HG02610 (cell line): ENCODE results near the gene LRP2BP.
A peak's percentile ranks its signal among the peaks of the same experiment; 100 is the strongest.
"Not testable (repeated sequence)": the region's sequence is repeated elsewhere in the genome, so short reads cannot be mapped to it uniquely, and the experiment has no call there.

Source experiments
- ATAC-seq: cut with Tn5 transposase; IDR thresholded peaks from one replicate; pipeline ENCODE4 v1.9.1; 2021; ENCODE audit warnings: mild to moderate bottlenecking, moderate library complexity; ENCODE audit not compliant: unreplicated experiment

LRP2BP gene

DNA sequence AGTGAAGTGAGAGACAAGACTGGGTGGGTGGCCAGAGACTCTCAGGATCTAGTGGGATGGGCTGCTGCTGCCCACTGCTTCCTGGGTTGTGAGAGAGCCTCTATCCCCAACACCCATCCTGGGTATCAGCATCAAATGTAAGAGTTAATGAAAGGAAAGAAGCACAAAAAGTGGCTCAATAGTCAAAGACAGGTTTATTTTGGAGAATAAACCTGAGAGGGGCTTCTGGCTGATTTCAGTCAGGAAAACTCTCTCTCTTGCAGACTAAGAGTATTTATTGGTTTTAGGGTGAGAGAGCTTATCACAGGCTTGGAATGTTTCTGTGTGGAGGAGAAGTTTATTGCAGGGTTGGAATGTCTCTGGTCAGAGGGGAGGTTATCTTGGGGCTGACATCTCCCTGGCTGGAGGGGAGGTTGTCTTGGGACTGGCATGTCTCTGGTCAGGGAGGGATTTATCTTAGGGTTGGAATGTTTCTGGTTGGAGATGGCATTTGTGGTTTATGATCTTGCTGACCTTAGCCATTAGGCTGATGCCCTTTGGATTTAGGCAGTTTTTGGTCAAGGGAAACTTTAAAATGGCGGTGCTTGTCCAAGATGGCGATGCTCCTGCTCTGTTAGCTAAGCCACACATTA lies 65.7 kb downstream of the LRP2BP start:
- not testable (repeated sequence) for ATAC-seq

DNA sequence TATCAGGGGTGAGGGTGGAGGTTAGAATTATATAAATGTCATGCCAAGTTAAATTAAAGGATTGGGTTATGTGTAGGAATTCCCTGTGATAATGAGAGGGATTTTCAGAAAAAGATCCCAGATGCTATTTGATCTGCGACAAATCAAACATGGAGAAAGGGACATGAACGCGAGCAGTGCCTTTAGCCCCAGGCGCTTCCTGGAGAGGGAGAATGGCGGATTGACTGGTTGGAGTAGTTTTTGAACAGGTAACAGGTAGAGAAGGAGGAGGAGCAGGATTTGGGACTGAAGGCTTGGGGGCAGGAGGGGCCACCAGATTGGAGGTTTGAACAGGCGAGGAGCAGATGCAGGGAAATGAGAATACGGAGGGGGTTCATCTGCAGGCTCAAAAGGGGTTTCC lies 67.1 kb downstream of the LRP2BP start:
- ATAC-seq = no peak

GRCh38 chr4:185325721-185326120 lies 70.0 kb downstream of the LRP2BP start:
- not testable (repeated sequence) for ATAC-seq

DNA sequence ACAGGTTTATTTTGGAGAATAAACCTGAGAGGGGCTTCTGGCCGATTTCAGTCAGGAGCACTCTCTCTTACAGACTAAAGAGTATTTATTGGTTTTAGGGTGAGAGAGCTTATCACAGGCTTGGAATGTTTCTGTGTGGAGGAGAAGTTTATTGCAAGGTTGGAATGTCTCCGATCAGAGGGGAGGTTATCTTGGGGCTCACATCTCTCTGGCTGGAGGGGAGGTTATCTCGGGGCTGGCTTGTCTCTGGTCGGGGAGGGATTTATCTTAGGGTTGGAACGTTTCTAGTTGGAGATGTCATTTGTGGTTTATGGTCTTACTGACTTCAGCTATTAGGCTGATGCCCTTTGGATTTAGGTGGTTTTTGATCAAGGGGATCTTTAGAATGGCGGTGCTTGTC lies 71.4 kb downstream of the LRP2BP start:
- not testable (repeated sequence) for ATAC-seq

DNA sequence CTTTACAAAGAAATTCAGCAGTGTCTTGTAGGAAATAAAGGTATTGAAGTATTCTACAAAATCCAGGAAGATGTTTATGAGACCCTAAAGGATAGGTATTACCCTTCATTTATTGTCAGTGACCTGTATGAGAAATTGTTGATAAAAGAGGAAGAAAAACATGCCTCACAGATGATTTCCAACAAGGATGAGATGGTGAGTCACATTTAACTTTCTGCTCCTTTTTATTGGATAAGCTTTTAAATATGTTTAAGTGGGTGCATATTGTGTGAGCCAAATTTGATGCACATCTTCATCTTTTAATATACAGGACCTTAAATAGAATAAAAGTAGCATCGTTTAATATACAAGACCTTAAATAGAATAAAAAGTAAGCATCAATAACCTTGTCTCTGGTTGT lies 72.1 kb downstream of the LRP2BP start:
- ATAC-seq = no peak

DNA sequence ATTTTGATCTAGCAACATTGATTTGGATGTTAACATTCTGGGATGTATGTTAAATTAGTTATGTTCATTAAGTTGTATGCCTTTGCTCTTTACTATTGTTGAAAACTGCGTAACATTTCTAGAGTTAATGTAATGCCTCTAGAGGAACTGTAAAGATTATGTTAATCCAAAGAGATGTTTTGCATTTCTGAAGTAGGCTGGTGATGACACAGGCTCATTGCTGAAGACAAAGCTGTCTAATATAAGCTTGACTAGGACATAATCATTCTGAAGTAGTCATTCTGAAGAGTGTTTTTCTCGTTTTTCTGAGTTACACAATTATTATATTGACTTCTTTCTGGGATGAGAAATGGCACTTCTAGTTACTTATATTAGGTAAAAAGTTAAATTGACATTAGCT lies 72.9 kb downstream of the LRP2BP start:
- no peak for ATAC-seq

- peak; percentile 43 for ATAC-seq
These were observed 77.0 kb downstream of the LRP2BP start for GRCh38 chr4:185318679-185319078.

DNA sequence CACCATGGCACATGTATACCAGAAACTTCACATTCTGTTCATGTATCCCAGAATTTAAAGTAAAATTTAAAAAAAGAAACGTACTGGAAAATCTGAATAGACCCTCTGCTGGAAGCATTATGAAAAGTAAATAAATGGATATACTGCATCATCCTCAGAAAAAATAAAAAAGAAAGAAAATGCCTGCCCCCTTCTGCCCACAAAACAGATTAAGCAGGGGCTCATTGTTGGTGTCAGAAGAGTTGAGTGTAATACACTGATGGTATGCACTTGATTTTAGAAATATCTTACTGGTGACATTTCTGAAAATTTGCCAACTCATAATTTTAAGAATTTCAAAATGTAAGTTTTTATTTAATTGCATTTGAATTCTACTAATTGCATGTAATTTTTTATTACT lies 77.8 kb downstream of the LRP2BP start:
- no peak for ATAC-seq

DNA sequence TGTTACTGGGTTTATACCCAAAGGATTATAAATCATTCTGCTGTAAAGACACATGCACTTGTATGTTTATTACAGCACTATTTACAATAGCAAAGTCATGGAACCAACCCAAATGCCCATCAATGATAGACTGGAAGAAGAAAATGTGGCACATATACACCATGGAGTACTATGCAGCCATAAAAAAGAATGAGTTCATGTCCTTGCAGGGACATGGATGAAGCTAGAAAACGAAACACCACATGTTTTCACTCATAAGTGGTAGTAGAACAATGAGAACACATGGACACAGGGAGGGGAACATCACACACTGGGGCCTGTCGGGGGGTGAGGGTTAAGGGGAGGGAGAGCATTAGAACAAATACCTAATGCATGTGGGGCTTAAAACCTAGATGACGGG lies 78.3 kb downstream of the LRP2BP start:
- not testable (repeated sequence) for ATAC-seq
